ENCODE measurements around the gene CACUL1.

- TF ChIP-seq CTCF (IDR thresholded peaks at IDR 0.05; ENCODE audit: low read depth, low read length), result peak; percentile 36
- no peak for TF ChIP-seq EZH2phosphoT487 (IDR thresholded peaks at IDR 0.05; ENCODE audit: low read depth)
These were observed 20.3 kb downstream of the CACUL1 start for GRCh38 chr10:118734475-118734874.

All from OCI-LY3 (cell line).